Right forelimb (tissue), 1 donor: ENCODE results near the gene RNF187.
"Not testable (repeated sequence)": the region's sequence is repeated elsewhere in the genome, so short reads cannot be mapped to it uniquely, and the experiment has no call there.

ENCODE experiments used
- DNase-seq: peaks from one replicate; pipeline ENCODE4 v3.0.0-alpha.2; 2018

The RNF187 gene

DNA sequence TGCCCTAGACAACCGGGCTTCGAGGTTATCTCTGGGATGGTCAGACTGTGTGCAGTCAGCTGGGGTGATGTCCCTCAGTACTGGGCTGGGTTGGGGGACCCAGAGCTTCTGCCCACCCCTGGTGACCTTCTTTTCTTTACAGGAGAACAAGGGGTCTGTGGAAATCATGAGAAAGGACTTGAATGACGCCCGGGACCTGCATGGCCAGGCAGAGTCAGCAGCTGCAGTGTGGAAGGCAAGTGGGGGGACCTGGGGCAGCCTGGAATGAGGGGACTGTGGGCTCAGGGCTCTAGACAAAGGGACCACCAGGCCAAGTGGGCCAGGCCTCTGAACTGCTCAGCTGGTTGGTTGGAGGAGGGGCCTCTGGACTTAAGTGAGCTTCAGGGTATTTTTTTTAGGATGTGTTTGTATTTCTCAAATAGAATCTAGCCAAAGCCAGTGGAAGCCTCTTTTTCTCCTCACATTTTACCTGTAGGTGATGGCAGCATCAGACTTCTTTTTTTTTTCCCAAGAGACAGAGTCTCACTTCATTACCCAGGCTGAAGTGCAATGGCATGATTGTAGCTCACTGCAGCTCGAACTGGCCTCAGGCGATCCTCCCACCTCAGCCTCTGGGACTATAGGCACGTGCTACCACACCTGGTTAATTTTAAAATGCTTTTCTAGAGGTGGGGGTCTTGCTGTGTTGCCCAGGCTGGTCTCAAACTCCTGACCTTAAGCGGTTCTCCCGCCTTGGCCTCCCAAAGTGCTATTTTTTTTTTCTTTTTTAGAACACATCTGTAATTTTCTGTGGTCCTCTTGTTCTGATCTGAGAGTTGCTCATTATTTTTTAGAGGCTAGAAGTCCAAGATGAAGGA is 1.9 kb downstream of the RNF187 start:
- no peak for DNase-seq

DNA sequence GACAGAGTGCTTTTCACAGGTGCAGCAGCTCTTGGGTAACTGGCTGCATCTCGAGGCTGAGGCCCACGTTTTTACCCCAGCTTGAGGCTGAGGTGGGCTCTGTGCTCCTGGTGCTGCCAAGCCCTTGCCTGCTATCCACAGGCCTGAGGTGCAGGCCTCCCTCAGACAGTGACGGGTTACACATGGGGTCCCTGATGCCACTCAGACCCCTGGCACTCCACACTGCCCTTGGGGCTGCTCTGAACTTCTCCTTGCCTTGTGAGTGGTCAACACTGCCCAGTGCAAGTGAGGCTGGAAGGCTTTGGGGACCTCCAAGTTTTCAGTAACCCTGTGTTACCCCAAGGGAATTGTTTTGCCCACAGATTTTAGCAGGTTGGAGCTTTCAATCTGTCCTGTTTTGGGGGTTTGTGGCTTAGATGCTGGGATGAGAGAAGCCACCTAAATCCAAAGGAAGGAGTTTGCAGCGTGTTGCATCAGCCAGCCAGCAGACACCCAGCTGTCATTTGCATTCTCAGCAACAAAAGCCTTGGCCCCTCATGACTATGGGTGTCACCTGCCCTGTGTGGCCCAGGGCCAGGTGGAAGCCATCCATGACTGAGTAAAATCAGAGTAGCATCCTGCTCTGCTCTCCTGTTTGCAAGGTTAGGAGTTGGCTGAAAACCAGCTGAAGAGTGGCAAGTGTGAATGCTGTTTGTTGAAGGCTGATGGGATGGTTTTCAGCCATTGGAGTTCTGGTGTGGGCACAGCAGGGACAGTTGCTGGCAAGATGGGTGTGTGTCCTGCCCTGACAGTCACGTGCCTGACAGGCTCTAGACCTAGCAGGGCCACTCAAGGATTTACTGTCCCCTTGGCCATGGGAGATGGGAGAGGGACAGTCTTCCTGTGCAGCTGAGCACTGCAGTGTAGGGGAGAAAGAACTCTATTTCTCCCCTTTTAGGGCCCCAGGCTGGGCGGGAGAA is 3.2 kb downstream of the RNF187 start:
- DNase-seq = no peak

DNA sequence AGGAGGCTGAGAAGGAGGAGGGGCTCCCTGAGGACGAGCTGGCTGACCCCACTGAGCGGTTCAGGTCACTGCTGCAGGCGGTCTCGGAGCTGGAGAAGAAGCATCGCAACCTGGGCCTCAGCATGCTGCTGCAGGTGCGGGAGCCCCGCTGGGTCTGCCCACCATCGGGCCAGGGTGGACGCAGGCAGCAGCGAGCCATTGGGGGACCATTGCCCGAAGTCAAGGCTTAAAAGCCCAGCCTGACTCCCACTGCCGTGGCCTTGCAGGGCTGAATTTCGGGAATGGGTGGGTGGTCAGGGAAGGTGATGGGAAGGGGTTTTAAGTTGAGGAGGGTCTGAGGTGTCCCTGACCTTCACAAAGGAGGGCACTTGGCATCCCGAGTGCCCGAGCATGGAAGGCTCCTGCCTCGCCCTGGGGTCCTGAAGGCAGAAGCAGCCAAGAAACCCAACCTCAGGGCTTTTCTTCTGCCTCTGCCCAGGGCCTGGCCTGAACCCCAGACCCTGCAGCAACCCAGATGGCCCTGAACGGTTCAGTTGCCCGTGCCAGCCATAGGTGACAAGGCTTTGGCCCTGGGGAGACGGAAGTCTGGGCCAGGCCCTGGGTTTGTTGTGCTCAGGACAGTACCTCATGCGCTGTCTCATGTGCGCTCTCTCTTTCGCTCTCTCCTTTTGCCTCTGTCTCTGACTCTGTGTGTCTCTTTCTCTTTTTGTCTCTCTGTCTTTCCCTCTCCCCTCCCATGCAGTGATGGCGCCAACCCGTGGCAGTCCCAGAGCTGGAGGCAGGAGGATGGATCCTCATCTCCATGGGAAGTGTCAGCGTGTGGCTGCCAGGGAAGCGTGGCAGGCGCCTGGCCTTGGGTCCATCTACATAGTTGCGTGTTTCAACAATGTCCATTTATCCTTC is 6.2 kb downstream of the RNF187 start:
- DNase-seq = no peak

DNA sequence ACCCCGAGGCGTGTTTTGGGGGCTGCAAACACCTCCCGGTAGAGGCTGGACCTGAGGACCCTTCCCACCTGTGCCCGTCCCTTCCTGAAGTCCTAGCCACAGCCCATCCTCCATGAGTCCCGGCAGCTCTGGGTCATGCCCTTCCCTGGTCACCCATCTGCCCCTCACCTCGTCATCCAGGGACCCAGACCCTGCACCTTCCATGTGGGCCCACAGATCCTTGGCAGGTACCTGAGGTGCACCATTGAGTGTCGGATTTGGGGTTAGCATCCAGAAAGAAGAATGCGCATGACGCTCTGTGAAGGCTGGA is 6.8 kb downstream of the RNF187 start:
- no peak for DNase-seq

DNA sequence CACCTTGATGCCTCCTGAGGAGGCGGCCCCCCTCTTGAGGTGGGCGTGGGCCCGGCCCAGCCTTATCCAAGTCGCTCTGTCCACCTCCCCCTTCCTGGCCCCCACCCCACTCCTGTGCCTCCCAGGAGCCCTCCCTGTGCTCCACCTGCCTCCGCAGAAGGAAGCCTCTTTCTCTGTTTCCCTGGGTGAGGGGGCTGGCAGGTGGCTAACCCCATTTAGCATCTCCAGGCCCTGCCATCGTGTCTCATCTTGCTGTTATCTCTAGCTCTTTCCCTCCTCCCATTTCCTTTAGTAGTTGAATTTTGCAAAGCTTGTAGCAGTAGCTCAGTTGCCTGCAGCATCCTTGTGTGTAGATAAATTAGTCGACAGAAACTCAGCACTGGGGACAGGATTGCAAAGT is 7.2 kb downstream of the RNF187 start:
- no peak for DNase-seq

DNA sequence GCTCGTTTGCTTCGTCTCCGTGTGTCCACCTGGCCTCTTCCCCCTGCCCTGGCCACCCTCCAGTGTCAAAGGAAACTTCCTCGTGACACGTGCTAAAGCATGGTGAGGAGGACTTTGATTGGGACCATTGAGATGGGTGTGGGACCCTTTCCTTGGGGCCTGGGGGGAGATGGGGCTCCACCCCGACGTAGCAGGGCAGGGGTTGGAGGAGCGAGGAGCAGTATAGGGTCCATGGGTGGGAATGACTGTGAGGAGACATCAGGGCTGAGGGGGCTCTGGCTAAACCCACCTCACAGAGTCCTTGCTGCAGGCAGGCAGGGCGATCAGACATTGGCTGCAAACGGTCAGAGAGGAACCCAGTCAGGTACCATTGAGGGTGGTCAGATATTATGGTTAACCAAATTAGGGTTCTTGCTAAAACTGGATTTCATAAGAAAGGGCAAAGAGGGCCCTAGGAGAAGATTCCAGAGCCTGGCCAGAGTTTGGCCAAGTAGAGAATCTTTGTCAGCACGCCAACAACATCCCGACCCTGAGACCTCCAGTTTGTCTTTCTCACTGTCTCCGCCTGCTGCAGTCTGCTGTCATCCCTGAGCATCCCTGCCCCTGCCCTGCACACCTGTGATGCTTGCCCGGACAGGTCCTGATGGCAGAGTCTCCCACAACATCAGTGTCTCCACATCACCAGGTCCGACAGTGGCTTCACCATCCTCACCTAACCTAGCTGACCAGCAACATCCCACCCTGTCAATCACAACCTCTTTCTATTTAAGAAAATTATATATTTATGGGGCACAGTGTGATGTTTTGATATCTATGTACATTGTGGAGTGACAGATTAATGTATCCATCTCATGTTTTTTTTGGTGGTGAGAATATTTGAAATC is 8.0 kb downstream of the RNF187 start:
- no peak for DNase-seq

DNA sequence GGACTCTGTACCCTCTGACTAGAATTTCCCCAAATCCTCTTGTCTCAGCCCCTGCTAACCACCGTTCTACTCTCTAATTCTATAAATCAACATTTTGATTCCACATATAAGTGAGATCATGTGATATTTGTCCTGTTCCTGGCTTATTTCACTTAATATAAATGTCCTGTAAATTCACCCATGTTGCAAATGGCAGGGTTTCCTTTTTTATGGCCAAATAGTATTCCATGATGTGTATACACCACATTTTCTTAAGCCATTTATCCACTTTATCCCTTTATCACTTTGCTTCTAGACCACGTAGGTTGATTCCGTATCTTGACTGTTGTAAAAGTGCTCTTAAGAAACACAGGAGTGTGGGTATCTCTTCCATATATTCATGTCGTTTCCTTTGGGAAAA is 8.9 kb downstream of the RNF187 start:
- DNase-seq = no peak

DNA sequence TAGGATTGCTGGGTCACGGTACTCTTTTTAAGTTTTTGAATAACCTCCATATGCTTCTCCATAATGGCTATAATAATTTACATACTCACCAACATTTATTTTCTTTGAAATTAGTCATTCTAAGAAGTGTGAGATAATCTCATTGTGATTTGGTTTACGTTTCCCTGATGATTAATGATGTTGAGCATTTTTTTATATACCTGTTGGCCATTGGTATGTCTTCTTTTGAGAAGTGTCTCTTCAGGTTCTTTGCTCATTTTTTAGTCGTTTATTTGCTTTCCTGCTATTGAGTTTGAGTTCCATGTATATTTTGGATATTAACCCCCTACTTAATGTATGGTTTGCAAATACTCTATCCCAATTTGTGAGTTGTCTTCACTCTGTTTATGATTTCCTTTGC is 9.3 kb downstream of the RNF187 start:
- DNase-seq = no peak

DNA sequence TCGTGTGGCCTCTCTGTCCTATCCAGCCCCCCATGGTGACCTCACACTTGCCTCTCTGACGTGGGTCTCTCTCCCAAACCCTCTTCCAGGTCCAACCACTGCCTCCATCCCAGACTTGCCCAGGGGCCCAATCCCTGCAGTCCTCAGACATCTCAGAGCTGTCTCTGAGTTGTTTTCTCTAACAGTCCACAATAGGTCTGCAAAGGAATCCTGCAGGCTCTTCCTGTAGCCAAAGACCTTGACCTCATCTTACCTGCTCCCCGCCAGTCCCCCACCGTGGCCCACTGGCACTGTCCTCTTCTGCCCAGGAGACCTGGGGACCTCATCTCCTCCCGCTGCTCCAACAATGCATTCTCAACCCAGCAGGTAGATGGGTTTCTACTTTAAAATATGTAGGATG is 10.0 kb downstream of the RNF187 start:
- no peak for DNase-seq

DNA sequence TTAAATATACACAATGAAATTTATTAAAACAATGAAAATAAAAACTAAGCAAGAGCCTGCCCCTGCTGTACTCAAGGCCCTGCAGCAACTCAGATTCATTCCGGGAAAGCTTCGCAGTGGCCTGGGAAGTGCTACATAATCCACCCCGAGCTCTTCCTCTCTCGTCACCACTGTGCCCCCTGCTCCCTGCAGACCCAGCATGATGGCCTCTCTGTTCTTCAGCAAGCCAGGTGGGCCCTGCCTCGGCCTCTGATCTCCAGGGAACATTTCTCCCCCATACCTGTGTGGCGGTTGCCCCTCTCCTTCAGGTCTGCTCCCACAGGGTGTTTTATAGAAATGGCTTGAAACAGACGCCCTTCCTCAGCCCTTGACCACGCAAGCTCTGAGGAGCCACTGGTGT is 10.6 kb downstream of the RNF187 start:
- no peak for DNase-seq

DNA sequence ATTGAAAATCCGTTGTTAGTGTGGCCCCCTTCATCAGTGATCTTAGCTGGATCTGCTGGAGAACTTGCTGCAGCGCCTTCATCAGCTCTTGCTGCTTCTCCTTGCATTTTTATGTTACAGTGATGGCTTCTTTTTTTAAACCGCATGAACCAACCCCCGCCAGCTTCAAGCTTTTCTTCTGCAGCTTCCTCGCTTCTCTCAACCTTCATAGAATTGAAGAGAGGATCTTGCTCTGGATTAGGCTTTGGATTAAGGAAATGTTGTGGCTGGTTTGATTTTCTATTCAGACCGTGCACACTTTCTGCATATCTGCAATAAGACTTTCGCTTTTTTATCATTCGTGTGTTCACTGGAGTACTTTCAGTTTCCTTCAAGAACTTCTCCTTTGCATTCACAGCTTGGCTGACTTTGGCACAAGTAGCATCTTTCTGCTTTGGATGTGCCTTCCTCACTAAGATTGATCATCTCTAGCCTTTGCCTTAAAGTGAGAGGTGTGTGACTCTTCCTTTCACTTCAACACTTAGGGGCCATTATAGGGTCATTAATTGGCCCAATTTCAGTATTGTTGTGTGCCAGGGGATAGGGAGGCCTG is 13.1 kb downstream of the RNF187 start:
- DNase-seq = no peak

DNA sequence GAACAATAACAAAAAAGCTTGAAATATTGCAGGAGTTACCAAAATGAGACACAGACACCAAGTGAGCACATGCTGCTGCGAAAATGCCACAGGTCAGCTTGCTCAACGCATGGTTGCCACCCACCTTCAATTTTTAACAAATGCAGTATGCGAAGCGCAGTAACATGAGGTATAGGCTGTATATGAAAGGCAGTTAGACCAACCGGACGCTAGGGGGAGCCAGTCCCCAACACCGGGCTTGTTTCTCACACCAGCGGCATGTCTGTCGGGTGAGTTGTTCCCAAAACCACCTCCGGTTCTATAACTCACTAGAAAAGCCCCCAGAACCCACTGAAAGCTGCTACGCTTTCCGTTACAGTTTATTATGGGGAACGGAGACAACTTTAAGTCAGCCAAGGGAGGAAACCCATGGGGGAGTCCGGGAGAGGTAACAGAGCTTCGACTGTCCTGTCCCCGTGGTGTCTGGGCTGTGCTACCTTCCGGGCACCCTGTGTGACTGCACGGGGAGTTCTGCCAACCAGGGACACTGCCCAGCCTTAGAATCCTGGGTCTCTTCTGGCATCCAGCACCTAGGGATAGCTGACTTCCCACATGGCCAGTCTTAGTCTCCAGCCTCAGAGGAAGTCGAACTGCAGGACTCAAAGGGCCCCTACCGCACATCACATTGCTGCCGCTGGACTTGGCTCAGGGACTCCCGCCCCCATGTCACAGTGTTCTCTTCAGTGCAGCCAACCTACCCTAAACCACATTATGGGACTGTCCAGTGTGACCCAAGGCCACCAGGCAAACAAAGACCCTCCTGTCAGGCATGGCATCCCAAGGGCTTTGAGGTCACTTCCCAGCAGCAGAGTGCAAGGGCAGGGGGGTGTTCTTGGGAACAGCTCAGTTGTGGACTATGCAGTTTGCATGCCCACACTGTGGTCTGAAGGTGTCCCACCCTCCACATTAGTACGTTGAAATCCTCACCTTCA is 14.0 kb downstream of the RNF187 start:
- peak; percentile 89 for DNase-seq

DNA sequence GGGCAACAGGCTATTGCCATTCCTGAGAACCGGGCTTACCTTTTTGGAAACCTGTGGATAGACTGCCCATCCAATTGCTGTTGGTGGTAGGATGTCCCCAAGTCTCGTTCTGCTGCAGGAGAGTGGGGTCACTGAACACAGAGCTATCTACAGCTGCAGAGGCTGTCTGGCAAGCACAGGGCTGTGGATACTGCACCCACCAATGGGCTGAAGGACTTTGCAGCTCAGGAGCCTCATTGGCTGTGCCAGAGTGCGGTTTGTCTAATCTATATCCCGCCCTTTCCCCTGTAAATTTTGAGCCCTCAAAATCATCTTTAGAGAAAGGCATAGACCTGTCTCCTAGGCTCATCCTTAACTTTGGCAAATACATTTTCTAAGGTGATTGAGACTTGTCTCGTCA is 15.3 kb downstream of the RNF187 start:
- DNase-seq = no peak

DNA sequence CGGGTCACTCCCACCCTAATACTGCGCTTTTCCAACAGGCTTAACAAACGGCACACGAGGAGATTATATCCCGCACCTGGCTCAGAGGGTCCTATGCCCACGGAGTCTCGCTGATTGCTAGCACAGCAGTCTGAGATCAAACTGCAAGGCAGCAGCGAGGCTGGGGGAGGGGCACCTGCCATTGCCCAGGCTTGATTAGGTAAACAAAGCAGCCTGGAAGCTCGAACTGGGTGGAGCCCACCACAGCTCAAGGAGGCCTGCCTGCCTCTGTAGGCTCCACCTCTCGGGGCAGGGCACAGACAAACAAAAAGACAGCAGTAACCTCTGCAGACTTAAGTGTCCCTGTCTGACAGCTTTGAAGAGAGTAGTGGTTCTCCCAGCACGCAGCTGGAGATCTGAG is 18.8 kb downstream of the RNF187 start:
- not testable (repeated sequence) for DNase-seq

DNA sequence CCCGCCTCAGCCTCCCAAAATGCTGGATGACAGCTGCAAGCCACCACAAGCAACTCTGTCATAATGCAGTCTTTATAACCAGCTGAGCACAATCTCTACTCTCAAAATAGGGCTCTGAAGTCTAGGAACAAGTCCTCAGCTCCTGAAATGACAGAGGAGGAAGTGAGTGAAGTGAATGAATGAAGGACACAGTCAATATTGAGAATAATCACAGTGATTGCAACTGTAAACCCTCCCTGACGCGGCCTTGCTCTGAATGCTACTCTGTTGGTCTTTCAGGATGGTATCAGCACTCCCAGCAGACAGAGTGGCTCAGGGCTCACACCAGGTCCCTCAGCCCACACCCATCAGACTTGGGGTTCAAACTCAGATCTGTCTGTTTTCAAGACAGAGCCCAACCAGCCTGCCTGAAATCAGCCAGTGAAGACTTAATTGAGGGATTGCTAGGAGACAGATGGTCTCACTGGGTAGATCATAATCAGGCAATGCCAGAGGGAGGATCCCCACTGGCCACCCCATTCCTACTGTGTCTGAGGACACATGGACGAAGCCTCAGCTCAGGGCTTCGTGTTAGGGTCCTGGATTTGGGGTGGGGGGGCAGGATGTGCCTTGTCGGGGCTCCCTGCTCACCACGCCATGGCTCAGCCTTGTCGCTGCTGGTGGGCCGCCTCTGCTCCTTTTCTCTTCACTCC is 20.9 kb downstream of the RNF187 start:
- no peak for DNase-seq

DNA sequence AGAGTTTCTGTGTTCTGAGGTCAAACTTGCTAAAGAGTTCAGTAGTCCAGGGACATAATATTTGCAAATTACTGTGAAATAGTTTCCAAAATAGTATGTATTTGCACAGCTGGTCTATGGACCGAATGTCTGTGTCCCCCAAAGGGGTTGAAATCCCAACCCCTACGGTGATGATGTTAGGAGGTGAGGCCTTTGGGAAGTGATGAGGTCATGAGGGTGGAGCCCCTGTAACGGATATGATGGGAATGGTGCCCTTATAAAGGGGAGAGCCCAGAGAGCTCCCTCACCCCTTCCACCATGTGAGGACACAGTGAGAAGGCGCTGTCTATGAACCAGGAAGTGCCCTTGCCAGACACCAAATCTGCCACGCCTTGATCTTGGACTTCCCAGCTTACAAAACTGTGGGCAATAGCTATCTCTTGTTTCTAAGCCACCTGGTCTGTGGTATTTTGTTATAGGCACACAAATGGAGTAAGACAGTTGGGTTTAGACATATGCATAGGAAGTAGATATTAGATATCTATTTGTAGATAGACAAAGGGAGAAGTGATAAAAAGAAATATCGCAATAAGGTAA is 21.7 kb downstream of the RNF187 start:
- DNase-seq = no peak

DNA sequence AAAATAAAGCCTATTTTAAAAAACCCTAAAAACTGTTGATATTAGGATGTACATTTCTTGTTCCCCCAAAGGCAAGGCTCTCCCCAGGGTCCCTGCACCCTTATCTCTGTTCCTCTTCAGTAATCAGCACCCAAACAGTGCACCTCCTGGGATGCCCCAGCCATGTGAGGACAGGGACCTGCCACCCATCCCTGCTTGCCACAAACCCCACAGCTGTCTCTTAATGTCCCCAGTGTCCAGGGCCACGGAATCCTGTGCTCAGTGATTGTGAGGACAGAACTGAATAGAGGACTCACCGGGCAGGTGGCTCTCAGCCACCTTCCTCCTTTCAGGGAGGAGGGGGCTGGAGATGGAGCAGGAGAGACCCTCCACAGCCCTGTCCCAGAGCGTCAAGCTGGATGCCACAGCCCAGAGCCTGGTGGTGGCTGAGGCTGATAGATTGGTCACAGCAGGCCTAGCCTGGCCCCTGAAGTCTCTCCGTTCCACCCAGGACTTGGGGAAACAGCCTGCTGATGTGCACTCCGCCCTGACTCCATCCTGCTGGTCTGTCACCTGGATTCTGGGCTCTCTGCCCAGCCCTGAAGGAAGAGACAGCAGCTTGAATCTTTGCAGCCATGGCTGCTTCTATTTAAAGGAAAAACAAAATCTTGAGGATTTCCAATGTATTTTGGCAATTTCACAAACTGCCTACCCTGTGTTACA is 23.1 kb downstream of the RNF187 start:
- no peak for DNase-seq

DNA sequence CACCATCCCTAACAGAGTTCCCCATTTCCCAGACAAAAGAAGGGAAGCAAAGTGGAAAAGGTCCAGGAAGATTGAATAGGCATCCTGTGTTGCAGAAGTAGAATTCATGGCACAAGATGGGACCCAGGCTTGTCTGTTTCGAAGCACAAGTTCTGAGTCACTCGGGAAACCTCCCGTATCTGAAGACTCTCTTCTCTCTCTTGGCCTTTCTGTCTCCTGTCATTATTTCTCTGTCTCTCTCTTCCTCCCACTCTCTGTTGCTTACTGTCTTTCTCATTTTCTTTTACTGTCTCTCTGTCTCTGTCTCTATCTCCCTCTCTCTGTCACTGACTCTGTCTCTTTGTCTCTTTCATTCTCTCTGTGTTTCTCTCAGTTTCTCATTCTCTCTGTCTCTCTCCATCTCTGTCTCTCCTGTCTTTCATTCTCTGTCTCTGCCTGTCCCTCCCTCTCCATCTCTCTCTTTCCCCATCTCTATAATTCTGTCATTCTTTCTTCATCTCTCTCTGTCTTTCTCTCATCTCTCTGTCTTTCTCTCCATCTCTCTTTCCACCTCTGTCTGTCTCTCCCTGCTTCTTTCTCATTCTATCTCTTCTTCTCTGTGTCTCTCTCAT is 23.7 kb downstream of the RNF187 start:
- no peak for DNase-seq
